ENCODE results near the gene CAPNS2.

CAPNS2 gene

GRCh38 chr16:55566432-55567175, at the start of gene CAPNS2:
TSS of gene CAPNS2 (plus strand) at chr16:55566684. CDS start at chr16:55566757, 73 bp downstream.
- DNase-seq: no peak

GRCh38 chr16:55521792-55522191, 44.7 kb upstream of the CAPNS2 start:
- no peak for DNase-seq

- DNase-seq: no peak
Observed at GRCh38 chr16:55526441-55526840, 40.0 kb upstream of the CAPNS2 start.

- DNase-seq: no peak
Observed at GRCh38 chr16:55527885-55528284, 38.6 kb upstream of the CAPNS2 start.

DNA sequence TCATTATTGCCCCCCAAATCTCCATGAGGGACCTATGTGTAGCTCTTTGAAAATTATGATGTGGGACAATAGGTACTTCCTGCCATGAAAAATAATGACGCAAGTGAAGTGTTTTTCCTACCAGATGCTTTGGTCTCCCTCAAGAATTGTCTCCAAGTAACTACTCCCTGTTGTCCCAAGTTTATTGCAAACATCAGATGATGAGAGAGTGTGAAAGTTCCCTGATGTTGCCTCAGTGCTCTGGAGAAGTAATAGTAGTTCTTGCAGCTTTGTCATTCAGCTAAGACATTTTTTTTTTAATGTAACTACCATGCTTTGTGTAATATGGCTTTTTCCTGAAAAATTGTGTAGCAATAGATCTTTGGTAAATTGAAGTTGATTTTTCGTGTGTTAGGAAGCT, 37.5 kb upstream of the CAPNS2 start:
- no peak for DNase-seq

DNA sequence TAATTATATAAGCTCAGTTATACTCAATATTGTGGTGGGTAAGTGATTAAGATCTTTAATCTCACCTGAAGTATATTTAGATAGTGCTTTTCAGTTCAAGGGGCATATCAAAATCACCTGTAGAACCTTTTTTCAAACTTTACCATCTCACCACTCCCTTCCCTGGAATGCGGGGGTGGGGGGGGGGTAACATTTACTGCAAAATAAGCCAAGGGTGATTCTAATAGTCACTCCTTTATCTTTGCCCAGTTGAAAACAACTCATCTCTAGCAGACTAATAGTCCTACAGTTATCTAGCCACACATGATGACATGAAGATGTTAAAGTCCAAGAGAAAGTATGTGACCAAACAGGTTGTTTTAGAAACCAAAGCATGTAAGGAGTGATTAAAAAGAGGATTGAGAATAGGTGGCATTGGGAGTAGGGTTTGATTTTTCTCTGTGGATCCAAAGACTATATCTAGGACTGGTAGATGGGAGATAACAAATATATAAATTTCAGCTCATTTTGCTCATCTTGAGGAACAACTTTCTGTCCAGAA, 36.1 kb upstream of the CAPNS2 start:
- no peak for DNase-seq

GRCh38 chr16:55532227-55532626, 34.3 kb upstream of the CAPNS2 start:
- no peak for DNase-seq

GRCh38 chr16:55534756-55535155, 31.7 kb upstream of the CAPNS2 start:
- no peak for DNase-seq

DNA sequence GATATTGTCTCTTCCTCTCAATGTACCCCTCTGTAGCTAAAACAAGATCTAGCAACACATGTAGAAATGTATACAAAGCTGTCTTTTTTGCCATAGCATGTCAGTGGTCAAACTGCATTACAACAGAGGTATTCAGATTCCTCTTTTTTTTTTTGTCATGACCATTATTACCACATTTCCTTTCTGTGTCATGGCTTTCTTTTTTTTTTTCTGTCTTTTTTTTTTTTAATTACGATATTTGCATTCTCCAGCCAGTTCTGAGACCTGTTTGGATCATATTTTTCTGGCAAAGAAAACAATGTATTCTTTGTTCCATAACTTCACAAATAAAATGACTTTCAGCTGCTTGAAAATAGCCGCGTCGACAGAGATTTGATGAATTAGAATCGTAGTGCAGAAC, 27.4 kb upstream of the CAPNS2 start:
- peak; percentile 51 for DNase-seq

GRCh38 chr16:55539488-55539887, 27.0 kb upstream of the CAPNS2 start:
- no peak for DNase-seq

DNA sequence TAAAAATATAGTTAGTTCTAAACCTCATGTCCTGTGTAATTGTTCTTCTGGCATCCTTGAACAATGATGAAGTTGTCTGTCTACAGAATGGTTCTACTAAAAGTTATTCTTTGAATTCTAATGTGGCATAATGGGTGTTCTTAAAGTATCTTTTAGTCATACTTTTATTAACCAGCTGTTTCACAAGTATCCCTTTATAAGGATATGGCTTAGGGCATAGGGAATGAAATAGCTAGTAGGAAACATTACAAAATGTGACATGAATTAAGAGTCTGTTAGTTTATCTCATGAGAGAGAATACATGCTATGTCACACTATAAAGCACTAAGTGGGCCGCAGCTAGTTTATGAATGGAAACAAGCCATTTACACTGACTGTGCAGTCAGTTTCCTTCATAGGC, 26.3 kb upstream of the CAPNS2 start:
- DNase-seq: no peak

- peak; percentile 84 for DNase-seq
Observed at GRCh38 chr16:55542459-55543082, 23.9 kb upstream of the CAPNS2 start.

- peak; percentile 46 for DNase-seq
Observed at GRCh38 chr16:55543472-55543871, 23.0 kb upstream of the CAPNS2 start.

GRCh38 chr16:55552621-55553020, 13.9 kb upstream of the CAPNS2 start:
- DNase-seq: peak; percentile 94

DNA sequence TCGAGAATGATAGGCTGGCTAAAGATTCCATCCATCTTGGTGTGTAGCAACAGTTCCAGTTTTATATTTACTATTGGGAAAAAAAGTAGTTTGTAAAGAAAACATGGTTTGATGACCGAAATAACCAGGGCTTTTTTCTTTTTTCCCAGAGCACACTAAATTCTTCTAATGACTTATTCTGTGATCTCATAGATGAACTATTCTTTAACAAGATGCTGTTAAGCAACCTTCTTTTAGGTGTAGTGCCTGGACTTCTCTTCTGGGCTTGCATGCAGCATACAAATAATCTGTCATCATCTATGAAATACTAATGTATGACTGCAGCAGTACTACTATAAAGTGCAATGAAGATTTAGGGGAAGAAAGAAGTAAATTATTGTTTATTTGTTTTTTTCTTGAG, 11.0 kb upstream of the CAPNS2 start:
- peak; percentile 61 for DNase-seq

GRCh38 chr16:55557186-55557585, 9.3 kb upstream of the CAPNS2 start:
- no peak for DNase-seq

DNA sequence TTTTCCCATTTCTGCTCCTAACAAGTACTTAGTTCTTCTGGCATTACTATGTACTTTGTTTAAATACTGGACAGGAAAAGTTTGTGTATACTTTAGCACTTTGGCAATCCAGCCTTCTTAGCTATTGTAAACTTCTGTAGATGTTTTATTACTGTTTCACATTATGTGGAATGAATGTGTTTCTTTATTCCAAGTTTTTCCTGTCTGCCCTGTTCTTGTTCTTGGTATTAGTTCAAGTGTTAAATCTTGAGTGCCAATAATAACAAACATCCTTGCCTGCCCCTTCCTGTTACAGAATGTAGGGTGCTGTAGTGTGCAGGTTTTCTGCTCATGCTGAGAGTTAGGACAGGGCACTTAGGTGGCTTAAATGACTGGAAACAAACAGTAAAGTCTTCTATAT, 7.3 kb upstream of the CAPNS2 start:
- peak; percentile 20 for DNase-seq

DNA sequence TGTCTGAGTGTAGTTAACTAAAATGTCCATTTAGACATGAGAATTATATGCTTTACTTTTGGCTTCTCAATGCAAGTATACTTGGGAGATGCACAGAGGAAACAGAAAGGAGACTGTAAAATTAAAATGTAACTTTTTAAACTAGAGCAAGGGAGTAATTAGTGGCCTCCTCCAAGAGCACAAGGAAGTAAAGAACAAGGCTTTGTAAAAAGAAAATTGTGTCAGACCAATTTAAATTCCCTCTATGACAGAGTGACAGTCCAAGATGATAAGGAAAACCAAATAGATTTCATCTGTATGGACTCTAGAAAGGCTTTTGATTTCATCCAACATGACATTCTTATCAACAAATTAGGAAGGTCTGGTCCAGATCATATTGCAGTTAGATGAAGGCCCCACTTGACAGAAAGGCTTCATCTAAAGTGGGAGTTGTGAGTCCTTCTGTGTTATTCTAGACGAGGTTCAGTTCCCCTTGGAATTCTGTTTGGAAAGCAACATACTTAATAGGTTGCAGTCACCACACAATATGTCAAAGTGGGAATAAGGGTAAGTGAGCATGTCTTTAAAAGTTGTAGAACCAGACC, 6.5 kb upstream of the CAPNS2 start:
- no peak for DNase-seq

DNA sequence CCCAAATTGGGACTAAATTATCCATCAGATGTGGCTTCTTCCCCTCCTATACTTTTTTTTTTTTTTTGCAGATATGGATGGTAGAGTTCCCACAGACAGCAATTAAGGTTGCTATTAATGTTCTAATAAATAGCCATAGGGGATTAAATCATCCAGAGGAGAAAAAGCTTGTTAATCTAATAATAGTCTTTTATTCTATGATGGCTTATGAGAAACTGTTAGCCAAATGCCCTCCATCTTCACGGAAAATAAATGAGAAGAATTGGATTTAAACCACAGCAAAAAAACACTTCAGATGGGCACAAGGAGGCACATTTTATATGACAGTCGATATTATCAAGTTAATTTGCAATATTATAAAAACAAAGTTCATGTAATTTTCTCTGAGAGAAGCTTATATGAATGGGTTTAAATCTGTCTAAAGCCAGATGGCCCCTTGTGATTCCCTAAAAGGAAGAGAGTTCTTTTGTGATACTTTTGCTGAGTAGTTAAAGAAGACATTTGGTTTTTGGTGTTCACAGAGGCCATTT, 5.1 kb upstream of the CAPNS2 start:
- no peak for DNase-seq

- DNase-seq: peak; percentile 32
Observed at GRCh38 chr16:55562936-55563335, 3.5 kb upstream of the CAPNS2 start.

- DNase-seq: peak; percentile 28
Observed at GRCh38 chr16:55563797-55564196, 2.7 kb upstream of the CAPNS2 start.

- DNase-seq: no peak
Observed at GRCh38 chr16:55565086-55565485, 1.4 kb upstream of the CAPNS2 start.

- DNase-seq: peak; percentile 38
Observed at GRCh38 chr16:55567382-55567781, 898 bp downstream of the CAPNS2 start.

- no peak for DNase-seq
Observed at GRCh38 chr16:55568207-55568606, 1.7 kb downstream of the CAPNS2 start.

All from fibroblast of skin of right biceps (primary cell).